Measurements from ENCODE around the gene FUT4.

Gene FUT4

DNA sequence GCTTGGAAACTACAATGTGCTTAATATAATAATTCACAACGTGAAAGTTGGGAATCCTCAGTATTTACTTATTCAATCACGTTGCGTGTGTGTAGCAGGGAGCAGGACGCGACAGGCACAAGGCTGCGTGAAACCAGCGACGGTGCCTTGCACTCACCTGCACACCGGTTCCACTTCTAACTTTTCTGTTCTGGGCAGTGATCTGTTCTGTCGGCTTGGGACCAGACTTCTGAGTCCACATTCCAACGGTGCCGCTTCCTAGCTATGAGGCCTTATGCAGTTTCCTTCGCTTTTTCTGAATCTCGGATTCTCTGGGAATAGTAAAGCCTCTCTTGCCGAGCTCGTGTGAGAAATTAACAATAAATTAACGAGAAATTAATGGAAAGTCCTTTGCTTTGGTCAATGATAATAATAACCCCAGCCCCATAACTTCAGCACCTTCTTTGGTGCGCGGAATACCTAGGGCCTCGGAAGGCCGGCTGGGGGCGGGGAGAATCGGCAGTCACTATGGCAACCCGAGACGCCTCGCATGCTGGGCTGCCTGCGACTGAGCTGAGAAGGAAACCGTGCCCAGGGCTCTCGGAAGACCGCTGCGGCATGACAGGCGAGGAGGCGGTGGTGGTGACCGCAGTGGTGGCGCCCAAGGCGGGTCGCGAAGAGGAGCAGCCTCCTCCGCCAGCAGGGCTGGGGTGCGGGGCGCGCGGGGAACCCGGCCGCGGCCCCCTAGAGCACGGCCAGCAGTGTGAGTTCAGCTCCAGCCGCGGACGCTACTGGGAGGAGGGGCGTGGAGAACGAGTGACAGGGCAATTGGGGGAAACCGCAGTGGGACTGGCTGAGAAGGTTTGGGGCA, 31.6 kb upstream of the FUT4 start, which contains the start of gene C11orf97:
C11orf97 (plus strand) TSS at position 530 of the 850 bp plus-strand sequence; CDS start at position 598, 68 bp downstream.
- H3K27ac ChIP-seq: no peak within 1 kb of the TSS
- TF ChIP-seq CTCF (IDR thresholded peaks at IDR 0.05): no peak
- TF ChIP-seq ZFX (IDR thresholded peaks at IDR 0.05; ENCODE audit: borderline replicate concordance): no peak

DNA sequence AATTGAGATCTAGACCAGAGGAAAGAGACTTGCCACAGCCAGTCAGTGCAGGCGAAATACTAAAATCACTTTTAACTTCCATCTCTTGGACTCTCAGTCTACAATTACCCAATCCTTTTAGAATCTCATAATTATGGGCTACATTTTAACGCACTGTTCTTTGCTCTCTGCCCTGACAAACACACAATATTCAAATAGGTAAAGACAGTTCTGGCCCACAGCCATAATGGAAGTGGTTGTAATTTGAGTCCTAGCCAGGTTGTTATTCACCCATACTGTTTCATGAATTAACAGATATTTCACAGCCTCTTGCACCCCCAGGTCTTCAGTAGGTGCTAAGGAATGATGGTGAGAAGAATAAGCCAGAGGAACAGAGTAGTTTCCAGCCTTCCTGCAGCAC, 30.6 kb upstream of the FUT4 start:
- TF ChIP-seq ZFX (IDR thresholded peaks at IDR 0.05; ENCODE audit: borderline replicate concordance) (no peak), CTCF (IDR thresholded peaks at IDR 0.05) (no peak)
- no peak overlapping the region for H3K27ac ChIP-seq

GRCh38 chr11:94515398-94515797, 28.3 kb upstream of the FUT4 start:
- TF ChIP-seq CTCF (IDR thresholded peaks at IDR 0.05): no peak
- TF ChIP-seq ZFX (IDR thresholded peaks at IDR 0.05; ENCODE audit: borderline replicate concordance): no peak
- H3K27ac ChIP-seq: no peak overlapping the region

DNA sequence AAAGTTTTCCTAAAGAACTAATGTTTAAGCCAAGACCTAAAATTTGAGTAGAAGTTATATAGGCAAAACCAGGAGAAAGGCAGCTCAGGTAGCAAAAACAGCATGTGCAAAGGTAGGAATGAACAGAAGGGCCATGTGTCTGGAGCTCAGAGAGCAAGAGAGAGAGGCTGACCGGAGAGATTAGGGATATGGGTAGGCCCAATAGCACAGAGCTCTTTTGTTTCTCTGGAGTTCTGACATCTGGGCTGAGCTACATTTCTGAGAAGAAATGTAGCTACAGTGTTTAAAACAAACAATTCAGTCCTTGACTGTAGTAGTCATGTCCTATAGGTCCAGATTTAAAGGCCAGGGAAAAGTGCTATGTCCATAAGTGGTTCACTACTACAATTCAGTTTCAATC, 27.0 kb upstream of the FUT4 start:
- no peak for TF ChIP-seq ZFX (IDR thresholded peaks at IDR 0.05; ENCODE audit: borderline replicate concordance)
- no peak for TF ChIP-seq CTCF (IDR thresholded peaks at IDR 0.05)
- H3K27ac ChIP-seq: no peak overlapping the region

- H3K27ac ChIP-seq: no peak overlapping the region
Observed at GRCh38 chr11:94518300-94518699, 25.4 kb upstream of the FUT4 start.

GRCh38 chr11:94519478-94520084, 24.1 kb upstream of the FUT4 start:
- TF ChIP-seq CTCF (IDR thresholded peaks at IDR 0.05) (peak; percentile 86), ZFX (IDR thresholded peaks at IDR 0.05; ENCODE audit: borderline replicate concordance) (no peak)
- H3K27ac ChIP-seq: no peak overlapping the region

More at GRCh38 chr11:94518300-94518699, 25.4 kb upstream of the FUT4 start:
- TF ChIP-seq CTCF (IDR thresholded peaks at IDR 0.05) (no peak), ZFX (IDR thresholded peaks at IDR 0.05; ENCODE audit: borderline replicate concordance) (no peak)

DNA sequence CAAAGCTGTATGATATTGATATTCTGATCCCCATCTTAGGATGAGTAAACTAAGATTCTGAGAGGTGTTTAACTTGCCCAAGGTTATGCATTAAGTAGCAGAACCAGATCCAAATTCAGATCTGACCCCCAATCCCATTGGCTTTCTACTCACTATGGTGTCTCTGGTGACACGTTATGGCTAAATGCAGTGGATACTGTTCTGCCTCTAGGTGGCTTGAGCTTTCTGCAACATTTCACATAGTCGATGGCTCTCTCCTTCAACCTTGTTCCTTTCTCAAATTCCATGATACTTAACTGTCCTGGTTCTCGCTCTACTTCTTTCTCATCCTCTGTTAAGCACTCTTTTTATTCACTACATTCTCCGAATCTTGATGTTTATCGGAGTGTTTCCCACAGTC, 22.0 kb upstream of the FUT4 start:
- no peak for TF ChIP-seq ZFX (IDR thresholded peaks at IDR 0.05; ENCODE audit: borderline replicate concordance)
- TF ChIP-seq CTCF (IDR thresholded peaks at IDR 0.05): peak; percentile 33
- H3K27ac ChIP-seq: no peak overlapping the region
